Activated T-cell treated with anti-CD3 and anti-CD28 coated beads for 24 hours (primary cell): Measurements from ENCODE around the gene TTLL11.

Experiments
- DNase-seq: peaks from one replicate; pipeline ENCODE4 v3.0.0-alpha.2; 2020; ENCODE audit warnings: low read depth

TTLL11 gene

DNA sequence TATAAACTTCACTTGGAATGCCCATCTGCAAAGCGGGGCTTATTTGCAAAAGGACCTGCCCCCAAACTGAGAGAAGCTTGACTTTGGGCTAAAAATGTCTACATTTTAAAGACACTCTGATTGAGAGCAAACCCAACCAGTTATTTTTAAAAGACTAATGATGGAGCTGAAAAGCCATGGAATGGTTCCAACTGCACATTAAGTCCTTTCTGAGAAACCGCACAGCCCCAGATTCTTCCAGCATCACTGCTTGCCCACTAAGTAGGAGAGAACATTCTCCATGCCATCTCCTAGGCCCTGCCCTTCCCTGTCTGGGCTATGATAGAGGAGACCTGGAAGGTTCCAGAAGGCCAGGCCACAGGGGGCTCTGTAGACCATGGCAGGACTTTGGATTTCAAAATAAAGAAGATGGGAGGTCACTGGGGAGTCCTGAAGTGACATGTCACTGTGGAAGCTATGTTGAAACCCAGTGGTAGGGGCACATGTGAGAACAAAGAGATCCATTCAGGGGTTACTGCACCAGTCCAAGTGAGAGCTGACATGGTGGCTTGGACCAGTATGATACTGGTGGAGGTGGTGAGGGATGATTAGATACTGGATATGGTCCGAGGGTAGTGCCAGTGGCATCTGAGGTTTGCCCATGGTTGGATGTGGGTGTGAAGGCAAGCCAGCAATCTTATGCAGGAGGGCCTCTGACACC, 262.5 kb downstream of the TTLL11 start:
- no peak for DNase-seq

DNA sequence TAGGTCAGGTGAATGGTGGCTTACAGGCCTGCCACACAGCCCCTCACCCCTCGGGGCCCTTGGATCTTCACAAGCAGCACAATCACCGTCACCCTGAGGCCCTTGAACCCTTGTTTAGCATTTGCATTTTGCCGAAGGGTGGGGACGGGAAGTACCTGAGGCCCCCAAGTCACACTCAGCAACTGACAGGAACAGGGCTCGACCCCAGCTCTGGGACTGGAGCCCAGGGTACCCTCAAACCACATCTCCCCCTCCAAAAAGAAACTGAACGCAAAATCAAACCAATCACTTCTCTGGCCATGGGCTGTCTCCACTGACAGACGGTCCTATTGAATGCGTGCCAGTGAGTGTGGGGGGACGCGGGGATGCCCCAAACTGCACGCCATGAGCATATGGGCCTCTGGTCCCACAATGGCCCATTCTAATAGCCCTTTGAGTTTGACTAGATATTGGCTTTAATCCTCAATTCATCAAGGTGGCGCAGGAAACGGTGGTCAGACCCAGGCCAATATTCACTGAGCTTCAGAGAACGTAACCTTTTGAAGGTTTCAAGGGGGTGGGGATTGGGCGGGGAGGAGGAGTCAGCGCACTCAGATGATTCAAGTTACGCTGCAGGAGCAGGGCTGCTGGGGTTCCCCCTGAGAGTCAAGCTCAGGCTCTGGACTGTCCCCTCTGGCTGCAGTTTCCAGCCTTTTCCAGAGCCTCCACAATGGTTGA, 265.7 kb downstream of the TTLL11 start:
- no peak for DNase-seq

DNA sequence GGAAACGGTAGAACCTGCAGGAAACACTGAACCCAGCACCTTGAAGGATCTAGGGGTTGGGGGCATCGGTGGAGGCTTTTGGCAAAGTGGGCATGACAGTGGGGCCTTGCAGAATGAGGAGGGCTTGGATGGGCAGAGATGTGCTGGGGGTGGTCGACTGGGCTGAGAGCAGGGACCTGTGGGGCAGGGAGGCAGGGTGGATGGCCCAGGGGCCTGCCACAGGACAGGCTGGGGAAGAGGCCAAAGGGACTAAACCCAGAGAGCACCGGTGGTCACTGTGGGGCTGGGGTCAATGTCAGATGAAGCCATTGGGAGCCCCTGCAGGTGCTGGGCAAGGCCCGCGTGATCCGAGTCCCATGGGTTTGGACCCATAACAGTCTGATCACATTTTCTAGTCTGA, 266.4 kb downstream of the TTLL11 start:
- no peak for DNase-seq

GRCh38 chr9:121825031-121825691, 267.9 kb downstream of the TTLL11 start:
- no peak for DNase-seq

DNA sequence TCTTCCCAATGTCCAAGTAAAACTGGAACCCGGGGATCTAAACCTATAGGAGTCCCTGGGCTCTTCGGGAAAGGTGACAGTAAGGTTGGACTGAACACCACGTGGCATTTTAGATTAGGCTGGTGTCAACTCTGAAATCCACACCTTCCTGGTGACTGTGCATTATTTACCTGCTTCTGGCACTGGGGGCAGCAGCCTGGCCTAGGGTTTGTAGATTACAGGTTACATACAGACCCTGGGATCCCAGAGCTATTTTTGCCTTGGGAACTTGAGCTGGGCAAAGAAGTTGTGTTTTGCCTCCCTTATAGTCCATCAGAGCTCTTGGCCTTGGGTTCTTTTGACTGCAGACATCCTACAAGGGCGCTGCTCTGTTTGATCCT, 268.5 kb downstream of the TTLL11 start:
- DNase-seq, result no peak

GRCh38 chr9:121823451-121824169, 269.5 kb downstream of the TTLL11 start:
- no peak for DNase-seq

- no peak for DNase-seq
Observed at GRCh38 chr9:121822093-121823085, 270.7 kb downstream of the TTLL11 start.

GRCh38 chr9:121821326-121821725, 271.8 kb downstream of the TTLL11 start:
- no peak for DNase-seq

DNA sequence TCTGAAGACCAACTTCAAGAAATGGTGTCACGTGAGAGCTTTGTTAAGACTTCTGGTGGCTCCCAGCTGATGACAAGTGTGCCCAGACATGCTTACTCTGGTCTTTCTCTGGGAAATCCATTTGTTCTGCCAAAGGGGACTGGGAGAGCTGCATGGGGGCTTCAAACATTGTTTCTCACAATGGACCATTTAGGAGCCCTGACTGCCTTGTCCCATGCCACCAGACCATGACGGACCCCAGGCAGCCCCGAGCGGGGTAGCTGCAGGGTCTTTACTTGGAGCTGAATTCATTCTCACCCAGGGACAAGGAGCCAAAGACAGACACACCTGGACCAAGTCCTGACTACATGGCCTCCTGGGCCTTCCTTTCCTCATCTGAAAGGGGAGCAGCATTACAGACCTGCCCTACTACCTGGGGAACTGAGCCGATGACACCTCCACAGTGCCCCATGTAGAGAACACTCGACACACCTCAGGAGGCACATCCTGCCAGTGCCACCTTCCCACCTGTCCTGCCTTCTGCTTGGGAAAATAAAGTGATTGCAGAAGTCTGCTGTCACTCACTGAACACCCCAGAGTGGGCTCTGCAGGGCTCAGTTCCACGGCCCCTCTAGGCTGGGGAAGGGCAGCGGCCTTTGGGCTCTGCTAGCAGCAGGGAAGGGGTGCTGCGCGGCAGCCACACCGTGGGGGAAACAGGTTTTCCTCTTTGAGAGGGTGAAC, 272.7 kb downstream of the TTLL11 start:
- DNase-seq, result no peak

- no peak for DNase-seq
Observed at GRCh38 chr9:121819428-121820231, 273.5 kb downstream of the TTLL11 start.

GRCh38 chr9:121818841-121819427, 274.2 kb downstream of the TTLL11 start:
- DNase-seq, result no peak

DNA sequence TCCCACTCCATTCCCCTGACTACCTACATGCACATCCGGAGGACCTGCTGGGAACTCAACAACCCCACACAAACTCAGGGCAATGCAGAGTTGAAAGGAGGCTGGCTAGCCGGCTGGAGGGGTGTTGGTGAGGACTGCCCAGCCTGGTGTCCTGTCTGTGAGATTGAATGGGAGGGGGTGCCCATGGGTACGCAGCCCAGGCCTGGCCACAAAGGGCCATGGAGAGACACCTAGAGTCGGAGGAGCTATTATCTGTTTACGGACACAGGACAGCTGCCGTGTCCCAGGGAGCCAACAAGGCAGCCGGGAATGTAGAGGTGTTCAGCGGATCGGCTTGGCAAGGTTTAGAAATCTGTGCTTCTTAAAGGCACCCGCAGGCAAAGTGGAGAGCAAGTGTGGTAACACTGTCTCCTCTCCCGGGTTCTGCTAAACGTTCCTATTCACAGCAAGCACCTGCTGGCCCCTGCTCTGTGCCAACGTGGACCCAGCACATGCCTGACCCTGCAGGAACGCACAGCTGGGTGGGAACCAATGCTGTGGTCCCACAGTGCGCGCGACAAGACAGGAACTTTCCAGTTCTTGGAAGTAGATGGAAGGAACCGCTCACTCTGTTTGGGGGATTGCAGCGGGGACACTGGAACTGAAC, 275.0 kb downstream of the TTLL11 start:
- no peak for DNase-seq

DNA sequence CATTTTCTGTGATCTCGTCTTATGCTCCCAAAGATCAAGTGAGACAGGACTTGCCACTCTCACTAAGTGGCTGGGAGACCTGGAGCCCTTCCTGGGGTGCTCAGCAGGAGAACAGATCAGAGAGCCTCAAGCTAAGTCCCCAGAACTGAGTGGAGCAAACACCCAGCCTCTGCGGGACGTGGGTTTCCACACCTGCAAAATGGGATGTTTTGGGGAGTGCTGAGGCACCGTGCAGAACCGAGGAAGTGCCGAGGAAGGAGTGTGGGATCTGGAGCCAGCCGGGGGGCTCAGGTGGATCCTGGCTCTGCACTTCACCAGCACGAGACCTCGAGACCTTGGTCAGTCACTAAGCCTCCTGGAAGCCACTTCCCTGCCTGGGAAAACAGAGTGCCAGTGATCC, 275.6 kb downstream of the TTLL11 start:
- no peak for DNase-seq

- no peak for DNase-seq
Observed at GRCh38 chr9:121816845-121817450, 276.2 kb downstream of the TTLL11 start.

- no peak for DNase-seq
Observed at GRCh38 chr9:121816449-121816817, 276.7 kb downstream of the TTLL11 start.

GRCh38 chr9:121815546-121816448, 277.3 kb downstream of the TTLL11 start:
- DNase-seq, result no peak

DNA sequence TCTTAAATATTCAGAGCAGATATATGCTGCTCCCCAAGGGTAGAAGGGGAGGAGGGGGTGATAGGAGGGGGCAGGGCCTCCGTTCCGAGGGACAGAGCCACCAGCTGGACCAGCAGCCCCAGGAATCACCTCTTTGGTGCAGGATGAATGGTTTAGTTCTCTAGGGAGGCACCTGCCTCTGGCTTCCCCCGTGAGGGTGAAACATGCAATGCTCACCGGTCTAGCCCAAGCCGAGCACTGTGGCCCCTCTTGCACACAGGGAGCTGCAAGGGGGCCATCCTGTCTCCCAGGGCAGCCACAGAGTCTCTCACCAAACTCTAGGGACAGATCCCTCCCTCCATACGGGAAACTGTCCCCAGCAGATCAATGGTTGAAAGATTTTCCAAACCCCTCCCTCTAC, 278.0 kb downstream of the TTLL11 start:
- DNase-seq, result no peak
